DND-41 (cell line): ENCODE results near the gene GORASP1.

Experiments
- ATAC-seq: fragments of 200-7000 bp; cut with Tn5 transposase; 3 replicates; pipeline ENCODE4 v1.9.1; 2021; ENCODE audit warnings: low read depth; ENCODE audit not compliant: insufficient read depth
- DNase-seq: peaks from one replicate; pipeline ENCODE4 v3.0.0-alpha.2; 2020
- H2AFZ ChIP-seq: 2 replicates; pipeline ENCODE4 v1.6.0; 2012; ENCODE audit warnings: low read depth, low read length
- H3K27ac ChIP-seq: 2 replicates; pipeline ENCODE4 v1.5.1; 2012; ENCODE audit warnings: low read length, inconsistent platforms
- H3K27me3 ChIP-seq: fragments of 200-600 bp; sonication (generic); 2 replicates; pipeline ENCODE4 v1.6.0; 2012; ENCODE audit warnings: low read length, mild to moderate bottlenecking, inconsistent platforms; ENCODE audit not compliant: insufficient read depth, poor library complexity
- H3K36me3 ChIP-seq: 2 replicates; pipeline ENCODE4 v1.5.1; 2012; ENCODE audit warnings: low read length, inconsistent platforms; ENCODE audit not compliant: insufficient read depth
- H3K4me1 ChIP-seq: 2 replicates; pipeline ENCODE4 v1.5.1; 2012; ENCODE audit warnings: mild to moderate bottlenecking, low read length; ENCODE audit not compliant: insufficient read depth
- H3K4me2 ChIP-seq: 2 replicates; pipeline ENCODE4 v1.6.0; 2012; ENCODE audit warnings: mild to moderate bottlenecking, moderate library complexity, low read length, inconsistent platforms; ENCODE audit not compliant: insufficient read depth
- H3K4me3 ChIP-seq, 2 experiments: fragments of 200-600 bp in 1 of 2; shearing (Covaris generic) in 1 of 2; 2 replicates each; pipeline ENCODE4 v1.5.1; 2012 to 2016; ENCODE audit warnings: inconsistent platforms in 2 of 2, low read length in 2 of 2, mild to moderate bottlenecking in 2 of 2, low read depth in 1 of 2, moderate library complexity in 1 of 2
- H3K79me2 ChIP-seq: 2 replicates; pipeline ENCODE4 v1.6.0; 2012; ENCODE audit warnings: low read length, inconsistent platforms; ENCODE audit not compliant: insufficient read depth
- H3K9ac ChIP-seq: 2 replicates; pipeline ENCODE4 v1.6.0; 2012; ENCODE audit warnings: low read depth, mild to moderate bottlenecking, inconsistent platforms, low read length, moderate library complexity
- H3K9me3 ChIP-seq: 2 replicates; pipeline ENCODE4 v1.5.1; 2012; ENCODE audit warnings: low read length, moderate library complexity, mild to moderate bottlenecking, inconsistent platforms; ENCODE audit not compliant: insufficient read depth, severe bottlenecking
- H4K20me1 ChIP-seq: 2 replicates; pipeline ENCODE4 v1.6.0; 2012; ENCODE audit warnings: low read length; ENCODE audit not compliant: insufficient read depth
- EZH2 ChIP-seq: IDR thresholded peaks from 3 replicates; pipeline ENCODE4 v1.6.1; 2012; ENCODE audit warnings: borderline replicate concordance, low read depth, mild to moderate bottlenecking, moderate library complexity, low read length, inconsistent platforms; ENCODE audit not compliant: severe bottlenecking
- TF ChIP-seq, protein P1 (sequence below): IDR thresholded peaks from 2 replicates; pipeline ENCODE4 v1.5.1; 2012; ENCODE audit warnings: borderline replicate concordance, low read length, moderate library complexity, mild to moderate bottlenecking; ENCODE audit not compliant: poor library complexity, severe bottlenecking; ENCODE audit errors: extremely low read depth

GORASP1 gene

DNA sequence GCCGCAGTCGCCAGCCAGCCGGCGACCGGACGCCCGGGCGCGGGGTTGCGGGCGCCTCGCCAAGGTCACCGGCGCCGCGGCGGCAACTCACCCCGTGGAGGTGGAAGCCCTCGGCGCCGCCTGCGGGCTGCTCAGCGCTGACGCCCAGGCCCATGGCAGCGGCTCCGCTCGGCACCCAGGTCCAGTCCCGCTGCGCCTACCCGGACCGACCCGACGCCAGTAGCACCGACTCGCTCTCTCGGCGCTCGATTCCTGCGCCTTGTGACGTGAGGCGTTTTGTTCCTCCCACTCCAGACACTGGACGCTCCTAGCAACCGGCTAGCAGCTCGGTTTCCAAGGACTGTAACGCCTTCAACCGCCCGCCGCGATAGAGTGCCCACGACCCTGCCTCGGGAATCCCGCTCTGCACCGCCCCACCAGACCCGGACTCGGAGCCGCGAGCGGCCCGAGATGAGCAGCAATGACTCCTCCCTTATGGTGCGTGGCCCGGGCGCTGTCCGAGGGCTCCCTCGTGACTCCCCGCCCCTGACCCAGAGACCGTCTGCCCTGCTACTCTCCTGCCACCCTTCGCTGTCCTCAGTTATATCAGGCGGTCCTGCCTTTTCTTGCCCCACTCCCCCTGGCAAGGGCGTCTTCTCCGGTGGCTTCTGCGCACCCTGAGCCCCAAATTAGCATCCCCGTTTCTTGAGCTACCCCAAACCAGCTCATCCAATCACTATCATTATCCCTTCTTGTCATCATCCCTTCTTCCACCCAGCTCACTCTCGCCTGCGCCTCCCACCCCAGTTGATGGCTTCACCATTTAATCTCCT, at the start of gene GORASP1, which contains the start of gene TTC21A:
TSS of gene GORASP1 (minus strand) at position 240 of the 812 bp plus-strand sequence. CDS start at position 154, 86 bp downstream.
TSS of gene TTC21A (plus strand) at position 293 of the 812 bp plus-strand sequence. CDS start at position 451, 158 bp downstream.
- Histone ChIP-seq H2AFZ (peak within 1 kb of the TSS; percentile 66), H3K4me1 (peaks cover 40% of the 10 kb centered on the region), H3K79me2 (peaks cover 20% of the 10 kb centered on the region), H3K4me2 (peak within 1 kb of the TSS; percentile 83), H3K36me3 (no peaks in the 10 kb centered on the region), H3K4me3 (peak within 1 kb of the TSS; percentile 57 to 64; a peak in 3 of 4 replicates), H4K20me1 (peaks cover 30% of the 10 kb centered on the region), H3K9me3 (no peaks in the 10 kb centered on the region), H3K27ac (peak within 1 kb of the TSS; percentile 49; the same call in 1 of the 2 replicates), H3K9ac (peak within 1 kb of the TSS; percentile 63), H3K27me3 (no peaks in the 10 kb centered on the region)
- DNase-seq (peak; percentile 72), ATAC-seq (peak; percentile 73)
- TF ChIP-seq, protein P1, sequence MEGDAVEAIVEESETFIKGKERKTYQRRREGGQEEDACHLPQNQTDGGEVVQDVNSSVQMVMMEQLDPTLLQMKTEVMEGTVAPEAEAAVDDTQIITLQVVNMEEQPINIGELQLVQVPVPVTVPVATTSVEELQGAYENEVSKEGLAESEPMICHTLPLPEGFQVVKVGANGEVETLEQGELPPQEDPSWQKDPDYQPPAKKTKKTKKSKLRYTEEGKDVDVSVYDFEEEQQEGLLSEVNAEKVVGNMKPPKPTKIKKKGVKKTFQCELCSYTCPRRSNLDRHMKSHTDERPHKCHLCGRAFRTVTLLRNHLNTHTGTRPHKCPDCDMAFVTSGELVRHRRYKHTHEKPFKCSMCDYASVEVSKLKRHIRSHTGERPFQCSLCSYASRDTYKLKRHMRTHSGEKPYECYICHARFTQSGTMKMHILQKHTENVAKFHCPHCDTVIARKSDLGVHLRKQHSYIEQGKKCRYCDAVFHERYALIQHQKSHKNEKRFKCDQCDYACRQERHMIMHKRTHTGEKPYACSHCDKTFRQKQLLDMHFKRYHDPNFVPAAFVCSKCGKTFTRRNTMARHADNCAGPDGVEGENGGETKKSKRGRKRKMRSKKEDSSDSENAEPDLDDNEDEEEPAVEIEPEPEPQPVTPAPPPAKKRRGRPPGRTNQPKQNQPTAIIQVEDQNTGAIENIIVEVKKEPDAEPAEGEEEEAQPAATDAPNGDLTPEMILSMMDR: peak; percentile 7
- TF ChIP-seq EZH2: no peak

DNA sequence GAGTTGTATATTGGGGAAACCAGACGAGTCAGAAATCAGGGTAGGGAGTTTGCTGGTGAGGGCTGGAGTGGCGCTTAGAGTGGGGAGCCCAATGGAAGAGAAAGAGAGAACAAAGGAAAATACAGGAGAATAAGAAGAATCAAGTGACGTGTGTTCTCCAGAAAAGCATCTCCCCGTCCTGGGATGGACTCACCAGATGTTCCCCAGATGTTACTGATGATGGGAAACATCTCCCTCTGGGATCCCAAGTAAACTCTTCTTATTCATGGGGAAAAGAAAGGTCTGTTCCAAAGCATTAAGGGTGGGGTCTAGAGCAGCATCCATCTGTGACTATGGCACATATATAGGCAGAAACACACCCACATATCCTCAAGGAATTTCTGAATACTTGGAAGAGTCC, 49.0 kb upstream of the GORASP1 start:
- Histone ChIP-seq H2AFZ (no peak overlapping the region), H3K9ac (no peak overlapping the region), H3K4me2 (no peak overlapping the region), H3K4me1 (peaks cover 21% of the 10 kb centered on the region), H4K20me1 (peaks cover 20% of the 10 kb centered on the region), H3K36me3 (no peaks in the 10 kb centered on the region; the same call in 1 of the 2 replicates), H3K4me3 (no peak overlapping the region), H3K79me2 (no peaks in the 10 kb centered on the region), H3K27ac (no peak overlapping the region), H3K27me3 (peaks cover 48% of the 10 kb centered on the region), H3K9me3 (no peaks in the 10 kb centered on the region)
- no peak for TF ChIP-seq EZH2
- TF ChIP-seq, protein P1: no peak
- no peak for ATAC-seq
- no peak for DNase-seq

DNA sequence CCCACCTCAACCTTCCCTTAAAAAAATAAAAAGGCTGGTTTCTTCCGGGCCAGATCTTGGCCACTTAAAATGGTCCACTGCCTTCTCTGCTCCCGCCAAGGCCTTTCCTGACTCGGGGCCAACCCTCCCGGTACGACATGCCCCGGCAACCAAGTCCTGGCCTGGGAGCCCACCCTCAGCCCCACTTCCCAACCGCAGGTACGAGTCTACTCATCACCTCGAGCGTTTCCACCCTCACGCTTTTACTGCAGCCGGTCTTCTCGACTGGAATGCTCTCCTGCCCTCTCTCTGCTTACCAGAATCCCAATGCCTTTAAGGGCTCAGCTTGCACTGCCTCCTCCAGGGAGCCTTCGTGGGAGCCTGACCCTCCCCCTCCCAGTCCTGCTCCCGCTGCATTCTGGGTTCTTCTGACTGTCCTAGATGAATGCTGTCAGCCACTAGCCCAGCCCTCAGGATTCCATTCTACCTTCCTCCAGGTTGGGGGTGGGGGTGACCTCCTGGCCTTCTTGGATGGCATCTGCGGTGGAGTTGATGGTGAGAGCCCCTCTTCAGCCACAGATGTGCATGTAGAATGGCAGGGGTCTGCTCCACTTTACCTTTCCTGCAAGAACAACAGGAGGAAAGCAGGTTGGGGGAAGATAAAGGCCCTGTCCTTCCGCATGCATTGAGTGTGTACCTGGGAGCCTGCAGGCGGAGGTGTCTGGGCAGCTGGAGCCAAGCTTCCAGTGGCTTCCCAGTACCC, 47.0 kb upstream of the GORASP1 start:
- H3K4me2 ChIP-seq: no peak overlapping the region
- peaks cover 25% of the 10 kb centered on the region for H4K20me1 ChIP-seq
- TF ChIP-seq, protein P1: no peak
- TF ChIP-seq EZH2: no peak
- H3K4me1 ChIP-seq: peaks cover 35% of the 10 kb centered on the region
- H3K9ac ChIP-seq: no peak overlapping the region
- no peak overlapping the region for H3K27ac ChIP-seq
- H3K36me3 ChIP-seq: no peaks in the 10 kb centered on the region; the same call in 1 of the 2 replicates
- H3K4me3 ChIP-seq: no peak overlapping the region
- no peaks in the 10 kb centered on the region for H3K79me2 ChIP-seq
- H2AFZ ChIP-seq: no peak overlapping the region
- no peak for ATAC-seq
- DNase-seq: no peak
- H3K9me3 ChIP-seq: no peaks in the 10 kb centered on the region
- H3K27me3 ChIP-seq: peaks cover 48% of the 10 kb centered on the region
